GM19043 (cell line): ENCODE data around the gene EFCAB8.

Experiments used
- ATAC-seq: cut with Tn5 transposase; IDR thresholded peaks from one replicate; pipeline ENCODE4 v1.9.1; 2021; ENCODE audit warnings: low read depth; ENCODE audit not compliant: unreplicated experiment

Gene EFCAB8

GRCh38 chr20:32999603-33000250, 141.0 kb downstream of the EFCAB8 start:
- ATAC-seq: no peak

- no peak for ATAC-seq
Measured at GRCh38 chr20:33000802-33001466, 142.2 kb downstream of the EFCAB8 start.

GRCh38 chr20:33002087-33002808, 143.5 kb downstream of the EFCAB8 start:
- ATAC-seq: no peak

GRCh38 chr20:33004141-33004751, 145.5 kb downstream of the EFCAB8 start, which contains the start of gene SUN5:
Gene SUN5 (minus strand): TSS chr20:33004433. CDS start chr20:33004340, 93 bp downstream.
- no peak for ATAC-seq

- no peak for ATAC-seq
Measured at GRCh38 chr20:33005132-33005566, 146.4 kb downstream of the EFCAB8 start.

- no peak for ATAC-seq
Measured at GRCh38 chr20:33005908-33006775, 147.4 kb downstream of the EFCAB8 start.

GRCh38 chr20:33006776-33007375, 148.2 kb downstream of the EFCAB8 start:
- ATAC-seq: no peak

- ATAC-seq: no peak
Measured at GRCh38 chr20:33007376-33008335, 148.9 kb downstream of the EFCAB8 start, which contains the start of gene BPIFB2. Gene BPIFB2 (plus strand): TSS chr20:33007704. CDS start chr20:33008575, 871 bp downstream.

- ATAC-seq: no peak
Measured at GRCh38 chr20:33008336-33009213, 149.9 kb downstream of the EFCAB8 start.

- no peak for ATAC-seq
Measured at GRCh38 chr20:33009214-33010132, 150.8 kb downstream of the EFCAB8 start.

GRCh38 chr20:33010133-33010504, 151.4 kb downstream of the EFCAB8 start:
- no peak for ATAC-seq

GRCh38 chr20:33010674-33011449, 152.1 kb downstream of the EFCAB8 start:
- ATAC-seq: no peak
